H1 (cell line): ENCODE results near the gene FAM200B. TPM values are rescaled to one million over a fixed set of nuclear protein-coding genes. Genes with fewer than 3 reads are reported as not detected.

Experiments
- MAFK ChIP-seq: IDR thresholded peaks from 2 replicates; pipeline ENCODE4 v1.6.1; 2012; ENCODE audit warnings: low read depth, mild to moderate bottlenecking, improper control_type of control experiment, low read length
- SP2 ChIP-seq: IDR thresholded peaks from 2 replicates; pipeline ENCODE4 v1.6.1; 2012; ENCODE audit warnings: mild to moderate bottlenecking, low read length, inconsistent platforms
- polyA plus RNA-seq, 7 experiments: library from polyadenylated mRNA; depleted of rRNA in 3 of 7; stranded (reverse) in 5 of 7; unstranded in 2 of 7; fragments of >200 nt in 5 of 7; fragments of 200-250 nt in 2 of 7; gene quantifications; 1 replicate in 5 of 7; 2 replicates in 1 of 7; 4 replicates in 1 of 7; pipeline versions ENCODE4 v1.2.1 to v1.2.3, GENCODE V29; 2011 to 2013; ENCODE audit warnings: missing spikeins in 2 of 7, mixed read lengths in 2 of 7
- total RNA-seq: library from RNA; stranded (reverse); fragmentation: NEBNext Ultra II Directional; extraction: Animal tissue kit (Norgen Biotek cat#: 25700); gene quantifications from 2 replicates; pipeline ENCODE4 v1.2.1, GENCODE V29; 2021

FAM200B gene
- total and polyA plus RNA-seq, 2 of the 8 experiments (the other 6 are each of a cell fraction or from before 2014, with no cell fraction given), result 10.7 to 23.7 TPM

GRCh38 chr4:15636818-15637217, 44.8 kb upstream of the FAM200B start (continued):
- TF ChIP-seq SP2 (no peak), MAFK (no peak)
